Stimulated activated CD8-positive, alpha-beta memory T cell treated with anti-CD3 and anti-CD28 coated beads, Interleukin-12 subunit alpha, Interleukin-12 subunit beta, amount 100 ng/mL, for 4 hours (primary cell): Measurements from ENCODE around the gene WARS2.
A peak's percentile ranks its signal among the peaks of the same experiment; 100 is the strongest.
"Not testable (repeated sequence)": the region's sequence is repeated elsewhere in the genome, so short reads cannot be mapped to it uniquely, and the experiment has no call there.

Experiments
- DNase-seq: peaks from one replicate; pipeline ENCODE4 v3.0.0-alpha.2; 2020; ENCODE audit warnings: low read depth

WARS2 gene

DNA sequence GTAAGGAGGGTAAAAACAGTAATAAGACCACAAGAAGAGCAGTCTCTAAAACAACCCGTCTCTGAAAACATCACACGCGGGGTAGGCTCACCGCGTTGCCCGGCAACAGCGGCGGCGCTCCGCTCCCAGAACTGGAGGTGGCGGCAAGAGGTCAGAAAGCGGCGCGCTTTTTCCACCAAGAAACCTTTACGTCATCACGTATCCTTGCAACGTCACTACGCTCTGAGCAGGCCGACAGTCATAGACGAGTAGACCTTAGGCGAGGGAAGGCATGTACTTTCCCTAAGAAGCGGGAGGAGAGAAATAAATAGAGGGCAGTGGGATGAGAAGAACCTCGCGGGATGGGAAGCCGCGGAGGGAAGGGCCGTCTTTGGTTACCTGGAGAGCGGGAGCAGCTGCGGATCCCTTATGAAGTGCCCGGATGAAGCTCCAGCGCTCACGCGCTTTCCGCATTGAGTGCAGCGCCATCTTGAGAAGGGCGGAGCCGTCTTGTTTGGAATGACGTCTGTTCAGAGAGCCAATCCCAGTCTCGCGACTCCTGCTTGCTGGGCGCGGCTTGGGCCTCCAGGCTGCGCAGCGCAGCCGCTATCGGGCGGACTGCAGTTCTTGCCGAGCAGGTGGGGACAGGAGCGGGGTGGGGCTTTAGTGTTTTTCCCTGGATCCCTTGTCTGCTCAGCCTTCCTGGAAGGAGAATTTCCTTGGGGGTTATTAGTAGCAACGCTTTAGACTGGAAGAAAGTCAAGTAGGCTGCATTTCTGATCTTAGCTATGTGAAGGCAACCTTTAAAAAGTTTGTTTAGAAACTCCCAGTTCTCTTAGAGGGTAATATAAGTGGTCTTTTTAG lies at the start of gene WARS2:
Gene WARS2 (minus strand): TSS at position 477 of the 843 bp plus-strand sequence. CDS start 9 bp downstream, at position 468.
- DNase-seq = peak; percentile 84

DNA sequence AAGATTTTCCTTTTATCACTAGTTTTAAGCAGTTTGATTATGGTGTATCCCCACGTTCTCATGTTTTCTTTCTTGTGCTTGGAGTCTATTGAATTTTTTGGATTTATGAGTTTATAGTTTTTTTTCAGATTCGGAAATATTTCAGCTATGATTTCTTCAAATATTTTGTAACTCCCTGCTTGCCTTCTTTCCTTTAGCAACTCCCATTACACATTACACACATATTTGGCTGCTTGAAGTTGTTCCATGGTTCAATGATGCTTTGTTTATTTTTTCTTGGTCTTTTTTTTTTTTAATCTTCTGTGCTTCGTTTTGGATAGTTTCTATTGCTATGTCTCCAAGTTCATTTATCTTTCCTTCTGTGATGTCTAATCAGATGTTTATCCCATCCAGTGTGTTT lies 48.5 kb upstream of the WARS2 start:
- no peak for DNase-seq

DNA sequence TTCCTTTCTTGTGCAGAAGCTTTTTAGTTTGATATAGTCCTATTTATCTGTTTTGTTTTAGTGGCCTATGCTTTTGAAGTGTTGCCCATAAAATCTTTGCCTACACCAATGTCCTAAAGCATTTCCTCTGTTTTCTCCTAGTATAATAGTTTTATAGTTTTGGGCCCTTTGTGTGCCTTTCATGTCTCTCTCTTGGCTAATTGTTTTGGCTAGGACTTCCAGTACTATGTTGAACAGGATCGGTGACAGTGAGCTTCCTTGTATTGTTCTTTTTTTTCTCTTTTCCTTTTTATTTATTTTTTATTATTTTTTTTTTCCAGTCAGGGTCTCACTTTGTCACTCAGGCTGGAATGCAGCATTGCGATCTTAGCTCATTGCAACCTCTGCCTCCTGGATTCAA lies 47.0 kb upstream of the WARS2 start:
- no peak for DNase-seq

DNA sequence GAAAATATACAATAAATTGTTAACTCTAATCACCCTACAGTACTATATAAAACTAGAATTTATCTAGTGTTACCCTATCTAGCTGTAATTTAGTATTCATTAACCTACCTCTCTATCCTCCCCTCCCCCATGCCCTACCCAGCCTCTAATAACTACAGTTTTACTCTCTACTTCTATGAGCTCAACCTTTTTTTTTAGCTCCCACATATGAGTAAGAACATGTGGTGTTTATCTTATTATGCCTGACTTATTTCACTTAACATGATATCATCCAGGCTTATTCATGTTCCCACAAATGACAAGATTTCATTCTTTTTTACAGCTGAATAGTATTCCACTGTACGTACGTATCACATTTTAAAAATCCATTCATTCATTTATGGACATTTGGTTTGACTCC lies 46.0 kb upstream of the WARS2 start:
- no peak for DNase-seq

DNA sequence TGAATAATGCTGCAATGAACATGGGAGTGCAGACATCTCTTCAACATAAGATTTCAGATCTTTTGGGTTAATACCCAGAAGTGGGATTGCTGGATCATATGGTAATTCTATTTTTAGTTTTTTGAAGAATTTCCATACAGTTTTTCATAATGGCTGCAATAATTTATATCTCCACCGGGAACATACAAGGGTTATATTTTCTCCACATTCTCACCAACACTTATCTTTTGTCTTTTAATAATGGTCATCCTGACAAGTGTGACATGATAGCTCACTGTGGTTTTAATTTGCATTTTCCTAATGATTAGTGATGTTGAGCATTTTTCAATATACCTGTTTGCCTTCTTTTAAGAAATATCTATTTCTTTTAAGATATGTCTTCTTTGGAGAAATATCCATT lies 44.5 kb upstream of the WARS2 start:
- no peak for DNase-seq

DNA sequence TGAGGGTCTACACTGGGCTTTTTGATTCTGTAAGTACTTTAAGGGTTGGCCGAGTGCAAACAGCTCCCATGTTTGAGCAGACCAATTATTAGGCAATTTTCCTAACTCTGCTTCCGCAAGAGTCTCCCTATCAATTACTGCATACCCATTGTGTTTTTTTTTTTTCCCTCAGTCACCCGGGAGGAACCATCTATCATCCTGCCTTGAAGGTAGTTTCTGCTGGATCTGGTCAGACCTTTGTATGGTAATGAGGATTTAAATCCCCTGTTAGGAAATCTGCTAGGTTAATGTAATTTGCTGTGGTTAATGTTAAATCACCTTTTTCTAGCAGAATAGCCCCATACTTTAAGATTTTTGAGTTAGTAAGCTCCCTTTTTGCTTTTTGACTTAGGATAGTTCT lies 40.8 kb upstream of the WARS2 start:
- no peak for DNase-seq

DNA sequence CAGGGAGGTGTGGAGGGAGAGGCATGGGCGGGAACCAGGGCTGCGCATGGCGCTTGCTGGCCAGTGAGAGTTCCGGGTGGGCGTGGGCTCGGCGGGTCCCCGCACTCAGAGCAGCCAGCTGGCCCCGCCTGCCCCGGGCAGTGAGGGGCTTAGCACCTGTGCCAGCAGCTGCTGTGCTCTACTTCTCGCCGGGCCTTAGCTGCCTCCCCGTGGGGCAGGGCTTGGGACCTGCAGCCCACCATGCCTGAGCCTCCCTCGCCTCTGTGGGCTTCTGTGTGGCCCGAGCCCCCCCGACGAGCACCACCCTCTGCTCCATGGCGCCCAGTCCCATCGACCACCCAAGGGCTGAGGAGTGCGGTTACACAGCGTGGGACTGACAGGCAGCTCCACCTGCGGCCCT lies 38.6 kb upstream of the WARS2 start:
- DNase-seq = no peak

DNA sequence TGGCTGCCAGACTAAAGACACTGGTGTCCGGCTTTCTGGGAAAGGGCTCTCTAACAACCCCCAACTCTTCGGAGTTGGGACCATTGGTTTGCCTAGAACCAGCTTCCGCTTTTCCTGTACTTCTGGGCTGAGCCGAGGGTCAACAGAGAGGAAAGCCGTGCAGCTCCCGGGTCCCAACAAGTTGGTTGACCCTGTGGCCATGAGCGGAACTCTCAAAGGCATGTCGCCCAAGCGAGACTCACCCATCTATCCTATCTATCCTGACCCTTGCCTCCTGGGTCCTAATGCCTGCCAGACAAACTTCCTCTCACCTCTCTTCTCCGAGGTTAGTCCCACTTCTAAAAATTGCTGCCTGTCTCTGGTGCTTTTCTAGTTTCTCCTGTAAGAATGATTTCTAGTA lies 32.5 kb upstream of the WARS2 start:
- not testable (repeated sequence) for DNase-seq

DNA sequence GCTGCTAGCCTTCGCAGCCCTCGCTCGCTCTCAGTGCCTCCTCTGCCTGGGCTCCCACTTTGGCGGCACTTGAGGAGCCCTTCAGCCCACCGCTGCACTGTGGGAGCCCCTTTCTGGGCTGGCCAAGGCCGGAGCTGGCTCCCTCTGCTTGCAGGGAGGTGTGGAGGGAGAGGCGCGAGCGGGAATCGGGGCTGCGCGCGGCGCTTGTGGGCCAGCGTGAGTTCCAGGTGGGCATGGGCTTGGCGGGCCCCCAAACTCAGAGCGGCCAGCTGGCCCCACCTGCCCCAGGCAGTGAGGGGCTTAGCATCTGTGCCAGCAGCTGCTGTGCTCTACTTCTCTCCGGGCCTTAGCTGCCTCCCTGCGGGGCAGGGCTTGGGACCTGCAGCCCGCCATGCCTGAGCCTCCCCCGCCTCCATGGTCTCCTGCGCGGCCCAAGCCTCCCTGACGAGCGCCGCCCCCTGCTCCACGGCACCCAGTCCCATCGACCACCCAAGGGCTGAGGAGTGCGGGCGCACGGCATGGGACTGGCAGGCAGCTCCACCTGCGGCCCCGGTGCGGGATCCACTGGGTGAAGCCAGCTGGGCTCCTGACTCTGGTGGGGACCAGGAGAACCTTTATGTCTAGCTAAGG lies 31.0 kb upstream of the WARS2 start:
- not testable (repeated sequence) for DNase-seq

DNA sequence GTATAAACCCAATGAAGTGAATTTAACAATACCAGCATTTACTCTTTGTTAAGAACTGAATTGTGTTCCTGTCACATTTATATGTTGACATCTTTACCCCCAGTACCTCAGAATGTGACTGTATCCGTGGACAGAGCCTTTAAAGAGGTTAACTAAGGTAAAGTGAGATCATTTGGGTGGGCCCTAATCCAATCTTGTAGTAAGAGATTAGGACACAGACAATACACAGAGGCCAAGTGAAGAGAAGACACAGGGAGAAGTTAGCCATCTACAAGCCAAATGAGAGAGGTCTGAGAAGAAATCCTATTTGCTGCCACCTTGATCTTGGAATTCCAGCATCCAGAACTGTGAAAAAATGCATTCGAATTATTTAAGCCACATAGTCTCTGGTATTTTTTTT lies 22.9 kb upstream of the WARS2 start:
- DNase-seq = no peak

DNA sequence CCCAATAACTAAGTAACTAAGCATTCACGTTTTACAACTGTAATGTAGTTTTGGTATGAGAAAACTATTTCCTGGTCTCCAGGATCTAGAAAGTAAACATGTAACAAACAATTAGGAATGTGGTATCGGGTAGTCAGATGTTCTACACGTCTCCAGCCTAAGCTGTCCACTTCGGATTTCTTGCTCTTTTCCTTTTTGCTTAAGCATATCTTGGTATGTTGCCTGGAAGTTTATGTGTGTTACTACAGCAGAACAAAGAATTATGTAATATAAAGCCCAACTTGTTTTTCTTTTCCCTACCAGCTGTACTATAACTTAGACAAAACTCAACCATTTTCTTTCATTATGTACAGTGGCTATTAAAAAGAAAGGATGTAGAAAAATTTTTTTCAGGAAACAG lies 20.4 kb upstream of the WARS2 start:
- DNase-seq = no peak

DNA sequence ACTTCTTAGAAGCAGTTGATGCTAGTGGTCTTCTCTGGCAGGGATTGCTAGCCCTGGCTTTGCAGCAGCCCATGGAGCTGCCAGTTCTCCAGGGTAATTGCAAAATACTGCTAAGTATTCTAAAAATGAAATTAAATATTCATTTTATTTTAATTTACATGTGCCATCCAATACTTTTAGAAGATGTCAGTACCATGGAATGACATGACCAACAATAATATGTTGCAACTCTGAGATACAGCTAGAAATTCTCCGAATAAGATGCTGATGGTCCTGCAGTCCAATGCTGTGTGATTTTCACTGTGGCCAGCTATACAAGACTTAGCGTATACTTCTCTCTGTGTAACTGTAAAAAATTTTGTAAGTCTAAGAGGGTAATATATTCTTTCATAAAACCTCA lies 20.0 kb upstream of the WARS2 start:
- DNase-seq = no peak

DNA sequence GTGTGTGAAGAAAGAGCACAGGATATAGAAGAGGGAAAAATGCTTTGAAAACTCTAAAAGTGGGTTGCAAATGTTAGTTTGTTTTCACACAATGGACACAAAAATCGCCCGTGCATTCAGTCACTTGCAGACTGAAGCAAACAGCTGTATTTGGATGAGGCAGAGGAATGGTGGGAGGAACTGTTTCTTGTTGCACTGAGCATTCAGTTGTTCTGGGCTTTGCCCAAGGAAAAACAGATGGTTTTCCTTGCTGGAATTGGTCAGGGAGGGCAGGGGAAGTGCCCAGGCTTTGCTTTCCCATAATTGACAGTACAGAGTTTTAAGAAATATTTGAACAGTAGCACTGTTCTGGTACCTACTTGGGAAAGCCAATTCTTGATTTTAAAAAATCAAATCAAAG lies 19.5 kb upstream of the WARS2 start:
- DNase-seq = no peak

DNA sequence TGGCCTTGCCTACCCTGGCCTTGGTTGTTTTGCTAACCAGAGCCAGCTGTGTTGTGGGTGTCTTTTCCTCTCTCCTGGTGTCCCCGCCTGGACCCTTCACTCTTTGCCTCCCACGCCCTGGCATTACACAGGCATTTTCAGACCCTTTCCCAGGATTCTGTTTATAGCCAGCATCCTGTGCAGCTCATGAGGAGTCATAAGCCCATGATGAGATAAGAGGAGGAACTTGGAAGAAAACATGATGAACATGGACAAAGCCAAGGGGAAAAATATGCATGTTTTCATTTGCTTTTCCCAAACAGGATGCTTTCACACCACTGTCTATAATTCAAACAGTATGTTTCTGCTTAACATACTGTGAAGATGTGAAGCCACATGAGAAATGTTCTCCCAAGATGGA lies 18.7 kb upstream of the WARS2 start:
- DNase-seq = no peak

DNA sequence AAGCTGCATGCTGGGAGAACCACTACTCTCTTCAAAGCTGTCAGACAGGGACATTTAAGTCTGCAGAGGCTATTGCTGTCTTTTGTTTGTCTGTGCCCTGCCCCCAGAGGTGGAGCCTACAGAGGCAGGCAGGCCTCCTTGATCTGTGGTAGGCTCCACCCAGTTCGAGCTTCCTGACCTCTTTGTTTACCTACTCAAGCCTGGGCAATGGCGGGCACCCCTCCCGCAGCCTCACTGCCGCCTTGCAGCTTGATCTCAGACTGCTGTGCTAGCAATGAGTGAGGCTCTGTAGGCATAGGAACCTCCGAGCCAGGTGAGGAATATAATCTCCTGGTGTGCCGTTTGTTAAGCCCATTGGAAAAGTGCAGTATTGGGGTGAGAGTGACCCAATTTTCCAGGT lies 16.3 kb upstream of the WARS2 start:
- not testable (repeated sequence) for DNase-seq

DNA sequence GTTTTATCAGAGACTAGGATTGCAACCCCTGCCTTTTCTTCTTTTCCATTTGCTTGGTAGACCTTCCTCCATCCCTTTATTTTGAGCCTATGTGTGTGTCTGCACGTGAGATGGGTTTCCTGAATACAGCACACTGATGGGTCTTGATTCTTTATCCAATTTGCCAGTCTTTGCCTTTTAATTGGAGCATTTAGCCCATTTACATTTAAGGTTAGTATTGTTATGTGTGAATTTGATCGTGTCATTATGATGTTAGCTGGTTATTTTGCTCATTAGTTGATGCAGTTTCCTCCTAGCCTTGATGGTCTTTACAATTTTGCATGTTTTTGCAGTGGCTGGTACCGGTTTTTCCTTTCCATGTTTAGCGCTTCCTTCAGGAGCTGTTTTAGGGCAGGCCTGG lies 14.6 kb upstream of the WARS2 start:
- DNase-seq = not testable (repeated sequence)

DNA sequence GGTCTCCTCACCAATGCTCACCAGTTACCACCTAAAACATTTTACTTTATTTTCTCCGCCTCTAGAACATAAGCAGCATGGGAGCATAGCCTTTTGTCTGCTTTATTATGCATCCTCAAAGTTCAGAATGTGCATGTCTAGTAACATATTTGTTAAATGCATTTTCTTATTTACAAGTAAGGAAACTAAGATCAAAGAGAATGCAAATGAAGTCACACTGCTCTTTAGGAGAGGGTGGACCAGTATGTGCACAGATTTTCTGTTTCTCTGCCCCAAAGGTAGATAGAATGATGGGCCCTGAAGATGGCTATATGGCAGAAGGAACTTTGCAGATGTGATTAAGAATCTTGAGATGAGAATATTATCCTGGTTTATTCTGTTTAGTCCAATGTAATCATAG lies 9.7 kb upstream of the WARS2 start:
- no peak for DNase-seq

DNA sequence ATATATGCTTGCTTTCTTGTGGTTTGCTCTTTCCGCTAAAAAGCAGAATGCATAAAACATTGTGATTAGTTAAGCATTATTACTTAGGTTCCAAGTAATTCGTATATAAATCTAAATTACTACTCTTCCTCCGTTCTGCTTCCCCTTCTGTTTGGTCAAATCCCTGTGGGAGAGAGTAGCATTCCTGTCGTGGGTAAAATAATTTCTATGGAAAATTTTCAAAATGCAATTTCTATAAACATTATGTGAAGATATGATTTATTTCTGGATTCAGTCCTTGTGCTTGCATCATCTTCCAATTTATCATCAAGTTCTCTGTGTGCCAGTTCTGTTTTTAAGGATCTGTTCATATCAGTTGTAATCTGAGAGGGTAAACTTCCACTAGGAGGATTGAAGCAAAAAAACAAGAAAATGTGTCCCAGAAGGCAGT lies 7.2 kb upstream of the WARS2 start:
- DNase-seq = no peak

DNA sequence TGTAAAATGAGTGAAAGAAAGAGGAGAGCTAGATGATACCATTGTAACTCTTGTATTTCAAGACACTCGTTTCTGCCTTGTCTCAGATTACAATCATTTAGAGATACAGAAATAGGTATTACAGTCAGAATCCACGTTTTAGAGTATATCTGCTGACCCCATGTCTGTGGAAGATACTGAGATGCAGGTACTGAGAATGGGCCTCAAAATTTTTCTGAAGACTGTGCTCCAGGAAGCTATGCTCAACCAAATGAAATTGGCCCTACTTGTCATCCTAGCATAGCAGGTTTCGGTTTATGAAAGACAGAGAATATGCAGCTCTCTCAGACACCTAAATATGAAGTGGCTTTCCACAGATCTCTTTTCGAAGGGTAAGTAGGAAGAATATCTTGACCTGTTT lies 6.0 kb upstream of the WARS2 start:
- DNase-seq = no peak

DNA sequence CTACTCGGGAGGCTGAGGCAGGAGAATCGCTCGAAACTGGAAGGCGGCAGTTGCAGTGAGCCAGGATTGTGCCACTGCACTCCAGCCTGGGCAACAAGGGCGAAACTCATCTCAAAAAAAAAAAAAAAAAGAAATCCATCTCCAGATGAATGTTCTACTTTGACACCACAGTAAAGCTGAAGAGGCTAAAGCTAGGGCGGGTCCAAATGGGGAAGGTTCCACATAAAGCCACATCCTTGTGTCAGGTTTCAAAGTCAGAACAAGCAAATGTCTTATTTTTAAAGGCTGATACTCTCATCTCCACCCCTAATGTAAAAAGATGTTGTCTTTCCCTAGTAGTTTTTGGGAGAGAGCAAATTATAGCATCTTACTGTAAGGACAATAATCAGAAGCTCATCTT lies 4.4 kb upstream of the WARS2 start:
- no peak for DNase-seq

DNA sequence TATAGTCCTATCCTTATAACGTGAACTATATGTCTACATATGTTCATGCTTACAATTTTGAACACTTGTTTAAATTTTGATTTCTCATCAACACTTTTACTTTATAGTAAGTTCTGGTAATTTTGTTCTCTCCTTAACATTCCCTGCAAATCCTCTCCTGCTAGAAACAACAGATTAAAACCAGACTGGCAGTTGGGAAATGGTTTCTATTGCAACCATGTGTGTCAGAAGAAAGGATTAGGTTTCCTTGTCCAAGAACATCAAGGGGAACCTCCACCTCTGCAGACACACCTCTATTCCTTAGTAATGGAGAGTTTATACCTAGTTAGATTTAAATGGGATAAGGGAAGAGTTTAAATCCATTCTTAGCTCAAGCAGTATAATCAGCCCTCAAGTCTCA lies 3.3 kb upstream of the WARS2 start:
- DNase-seq = no peak

DNA sequence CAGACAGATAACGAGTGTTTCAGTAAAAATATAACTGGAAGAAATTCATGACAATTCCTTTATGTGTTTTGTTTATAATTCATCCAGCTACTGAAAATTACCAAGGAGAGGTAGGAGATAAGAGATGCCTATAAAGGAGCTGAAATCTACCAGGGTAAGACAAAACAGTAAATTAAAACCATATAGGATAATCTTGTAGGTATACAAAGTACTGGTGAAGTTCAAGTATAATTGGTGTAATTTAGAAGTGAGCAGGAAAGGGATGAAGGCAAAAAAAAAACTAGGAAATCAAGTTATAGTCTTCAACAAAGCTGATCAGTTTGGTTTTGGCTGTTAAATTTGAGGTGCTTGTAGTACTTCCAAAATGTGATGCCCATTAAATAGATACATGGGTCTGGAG lies 1.2 kb upstream of the WARS2 start:
- no peak for DNase-seq

DNA sequence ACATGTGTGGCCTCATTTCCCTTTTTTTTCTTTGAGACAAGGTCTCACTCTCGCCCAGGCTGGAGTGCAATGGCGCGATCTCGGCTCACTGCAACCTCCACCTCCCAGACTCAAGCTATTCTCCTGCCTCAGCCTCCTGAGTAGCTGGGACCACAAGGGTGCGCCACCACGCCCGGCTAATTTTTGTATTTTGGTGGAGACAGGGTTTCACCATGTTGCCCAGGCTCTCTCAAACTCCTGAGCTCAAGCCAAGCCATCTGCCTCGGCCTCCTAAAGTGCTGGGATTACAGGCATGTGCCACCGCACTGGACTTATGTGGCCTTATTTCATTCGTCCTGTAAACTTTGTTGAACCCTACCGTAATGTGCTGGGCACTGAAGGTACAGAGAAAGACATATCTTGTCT lies 569 bp upstream of the WARS2 start:
- peak; percentile 8 for DNase-seq

DNA sequence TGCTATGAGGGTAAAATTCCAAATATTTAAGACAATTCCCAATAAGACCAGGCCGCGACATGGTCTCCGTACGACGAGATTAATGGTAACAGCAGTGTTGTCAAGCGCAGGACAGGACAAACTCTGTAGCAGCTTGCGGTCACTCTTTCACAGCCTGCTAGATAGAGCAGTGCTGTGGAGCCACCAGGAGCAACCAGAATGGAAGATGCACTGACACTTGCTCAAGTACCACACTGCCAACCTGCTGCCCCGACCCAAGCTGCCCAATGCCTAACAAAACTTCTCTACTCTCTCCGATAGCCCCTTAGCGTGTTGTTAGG lies 636 bp downstream of the WARS2 start:
- DNase-seq = no peak
